Peyer's patch (tissue), 4 donors: ENCODE results near the gene UBXN6. TPM values are rescaled to one million over a fixed set of nuclear protein-coding genes. Genes with fewer than 3 reads are reported as not detected.

Experiments used
- DNase-seq, 3 donors: peaks; one replicate each; pipeline ENCODE4 v3.0.0-alpha.2; 2017 to 2019
- H3K27ac ChIP-seq, 4 donors: fragments of 200-600 bp; sonication (generic); one replicate each; pipeline ENCODE4 v1.5.1; 2016 to 2019
- H3K27me3 ChIP-seq, 2 donors: fragments of 200-600 bp; sonication (generic); one replicate each; pipeline ENCODE4 v1.5.1; 2019
- H3K36me3 ChIP-seq, 3 donors: fragments of 200-600 bp; sonication (generic); one replicate each; pipeline ENCODE4 v1.5.1; 2016 to 2019
- H3K4me1 ChIP-seq, 4 donors: fragments of 200-600 bp; sonication (generic); one replicate each; pipeline ENCODE4 v1.5.1; 2016 to 2019
- H3K4me3 ChIP-seq, 4 donors: fragments of 200-600 bp; sonication (generic); 1 replicate in 3 of 4; 2 replicates in 1 of 4; pipeline ENCODE4 v1.5.1; 2016 to 2019; ENCODE audit warnings: mild to moderate bottlenecking in 1 of 4
- H3K9me3 ChIP-seq, 4 donors: fragments of 200-600 bp; sonication (generic); one replicate each; pipeline ENCODE4 v1.5.1; 2016 to 2019; ENCODE audit warnings: mild to moderate bottlenecking in 1 of 4
- CTCF ChIP-seq, 6 experiments: fragments of 450-650 bp in 4 of 6; fragments of 200-600 bp in 2 of 6; sonication (generic) in 1 of 6; IDR thresholded peaks; one replicate each; pipeline ENCODE4 v1.5.1; 2017 to 2019; ENCODE audit warnings: antibody characterized with exemption in 6 of 6, mild to moderate bottlenecking in 3 of 6, moderate library complexity in 1 of 6
- POLR2A ChIP-seq, 2 donors: fragments of 450-650 bp; IDR thresholded peaks; one replicate each; pipeline ENCODE4 v1.5.1; 2017; ENCODE audit warnings: antibody characterized with exemption in 2 of 2, mild to moderate bottlenecking in 2 of 2, moderate library complexity in 2 of 2
- total RNA-seq, 4 donors: library from RNA; depleted of rRNA; stranded (reverse); fragments of >200 nt; gene quantifications; one replicate each; pipeline ENCODE4 v1.1.0, GENCODE V29; 2016

The UBXN6 gene
- total RNA-seq, 4 donors from 2014 or later = 94.9 to 178 (median 163) TPM

GRCh38 chr19:4428326-4428975 is 29.1 kb downstream of the UBXN6 start:
- H3K4me1 ChIP-seq = no peaks in the 10 kb centered on the region
- no peak for DNase-seq
- no peaks in the 10 kb centered on the region for H3K9me3 ChIP-seq
- H3K27ac ChIP-seq = no peak overlapping the region
- TF ChIP-seq POLR2A (IDR thresholded peaks at IDR 0.05) (no peak), CTCF (IDR thresholded peaks at IDR 0.05) (no peak)
- H3K36me3 ChIP-seq = peaks cover 0 to 23% (median 0%) of the 10 kb centered on the region in 3 donors
- no peak overlapping the region for H3K4me3 ChIP-seq
- no peaks in the 10 kb centered on the region for H3K27me3 ChIP-seq

GRCh38 chr19:4425537-4425936 is 32.1 kb downstream of the UBXN6 start:
- no peak overlapping the region for H3K27ac ChIP-seq
- no peaks in the 10 kb centered on the region for H3K4me1 ChIP-seq
- H3K4me3 ChIP-seq = no peak overlapping the region
- H3K9me3 ChIP-seq = no peaks in the 10 kb centered on the region
- no peaks in the 10 kb centered on the region for H3K27me3 ChIP-seq
- DNase-seq = no peak
- TF ChIP-seq POLR2A (IDR thresholded peaks at IDR 0.05) (no peak), CTCF (IDR thresholded peaks at IDR 0.05) (no peak)
- H3K36me3 ChIP-seq = peaks cover 0 to 12% (median 0%) of the 10 kb centered on the region in 3 donors

- H3K36me3 ChIP-seq = peaks cover 0 to 4% (median 0%) of the 10 kb centered on the region in 3 donors
- H3K27ac ChIP-seq = no peak overlapping the region
- no peak for TF ChIP-seq POLR2A (IDR thresholded peaks at IDR 0.05)
- no peak for TF ChIP-seq CTCF (IDR thresholded peaks at IDR 0.05)
- no peaks in the 10 kb centered on the region for H3K27me3 ChIP-seq
- H3K4me3 ChIP-seq = no peak overlapping the region
- H3K4me1 ChIP-seq = no peaks in the 10 kb centered on the region
- no peaks in the 10 kb centered on the region for H3K9me3 ChIP-seq
- no peak for DNase-seq
Observed at GRCh38 chr19:4423416-4424126, 34.0 kb downstream of the UBXN6 start.

- TF ChIP-seq CTCF (IDR thresholded peaks at IDR 0.05) (no peak), POLR2A (IDR thresholded peaks at IDR 0.05) (no peak)
- Histone ChIP-seq H3K27me3 (no peaks in the 10 kb centered on the region), H3K4me1 (no peaks in the 10 kb centered on the region), H3K36me3 (no peaks in the 10 kb centered on the region), H3K27ac (no peak overlapping the region), H3K4me3 (no peak overlapping the region), H3K9me3 (no peaks in the 10 kb centered on the region)
- no peak for DNase-seq
Observed at GRCh38 chr19:4416268-4416667, 41.3 kb downstream of the UBXN6 start.

- no peak for DNase-seq
- Histone ChIP-seq H3K4me1 (no peaks in the 10 kb centered on the region), H3K27ac (no peak overlapping the region), H3K9me3 (no peaks in the 10 kb centered on the region), H3K4me3 (no peak overlapping the region), H3K27me3 (no peaks in the 10 kb centered on the region), H3K36me3 (no peaks in the 10 kb centered on the region)
- TF ChIP-seq CTCF (IDR thresholded peaks at IDR 0.05) (no peak), POLR2A (IDR thresholded peaks at IDR 0.05) (no peak)
Observed at GRCh38 chr19:4415352-4415751, 42.2 kb downstream of the UBXN6 start.
